ENCODE results near the gene KRT23.

Gene KRT23, protein sequence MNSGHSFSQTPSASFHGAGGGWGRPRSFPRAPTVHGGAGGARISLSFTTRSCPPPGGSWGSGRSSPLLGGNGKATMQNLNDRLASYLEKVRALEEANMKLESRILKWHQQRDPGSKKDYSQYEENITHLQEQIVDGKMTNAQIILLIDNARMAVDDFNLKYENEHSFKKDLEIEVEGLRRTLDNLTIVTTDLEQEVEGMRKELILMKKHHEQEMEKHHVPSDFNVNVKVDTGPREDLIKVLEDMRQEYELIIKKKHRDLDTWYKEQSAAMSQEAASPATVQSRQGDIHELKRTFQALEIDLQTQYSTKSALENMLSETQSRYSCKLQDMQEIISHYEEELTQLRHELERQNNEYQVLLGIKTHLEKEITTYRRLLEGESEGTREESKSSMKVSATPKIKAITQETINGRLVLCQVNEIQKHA

DNA sequence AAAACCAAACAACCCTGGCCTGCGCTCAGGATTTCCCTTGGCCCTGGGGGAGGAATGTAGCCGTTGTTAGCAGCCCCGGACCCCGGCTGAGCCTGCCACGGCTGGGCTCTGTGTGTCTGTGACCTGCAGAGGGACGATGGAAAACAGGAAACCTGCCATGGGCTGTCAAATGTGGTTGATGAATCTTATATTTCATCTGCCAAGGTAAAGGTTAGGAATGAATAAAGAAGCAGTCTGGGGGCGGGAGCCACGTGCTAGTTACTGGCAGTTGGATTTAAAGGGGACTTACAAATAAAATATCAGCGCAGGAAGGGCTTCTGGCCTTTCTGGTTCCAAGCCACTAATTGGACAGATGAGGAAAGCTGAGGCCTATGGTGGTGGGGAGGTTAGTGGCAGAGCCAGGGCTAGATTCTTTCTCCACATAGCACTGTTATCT, at the start of gene KRT23:
KRT23 (minus strand) TSS at position 263 of the 436 bp plus-strand sequence. CDS start 1,043 bp downstream, outside the sequence.
- ChIA-PET CTCF (no interaction called here), POLR2A (ENCODE audit: low non-redundant PET) (no interaction called here)
- TF ChIP-seq, protein P1, sequence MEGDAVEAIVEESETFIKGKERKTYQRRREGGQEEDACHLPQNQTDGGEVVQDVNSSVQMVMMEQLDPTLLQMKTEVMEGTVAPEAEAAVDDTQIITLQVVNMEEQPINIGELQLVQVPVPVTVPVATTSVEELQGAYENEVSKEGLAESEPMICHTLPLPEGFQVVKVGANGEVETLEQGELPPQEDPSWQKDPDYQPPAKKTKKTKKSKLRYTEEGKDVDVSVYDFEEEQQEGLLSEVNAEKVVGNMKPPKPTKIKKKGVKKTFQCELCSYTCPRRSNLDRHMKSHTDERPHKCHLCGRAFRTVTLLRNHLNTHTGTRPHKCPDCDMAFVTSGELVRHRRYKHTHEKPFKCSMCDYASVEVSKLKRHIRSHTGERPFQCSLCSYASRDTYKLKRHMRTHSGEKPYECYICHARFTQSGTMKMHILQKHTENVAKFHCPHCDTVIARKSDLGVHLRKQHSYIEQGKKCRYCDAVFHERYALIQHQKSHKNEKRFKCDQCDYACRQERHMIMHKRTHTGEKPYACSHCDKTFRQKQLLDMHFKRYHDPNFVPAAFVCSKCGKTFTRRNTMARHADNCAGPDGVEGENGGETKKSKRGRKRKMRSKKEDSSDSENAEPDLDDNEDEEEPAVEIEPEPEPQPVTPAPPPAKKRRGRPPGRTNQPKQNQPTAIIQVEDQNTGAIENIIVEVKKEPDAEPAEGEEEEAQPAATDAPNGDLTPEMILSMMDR (conservative IDR thresholded peaks at IDR 0.05; ENCODE audit: low read depth), result no peak
- no peak within 1 kb of the TSS for H3K27ac ChIP-seq
- no peak for DNase-seq (ENCODE audit: low spot score)

DNA sequence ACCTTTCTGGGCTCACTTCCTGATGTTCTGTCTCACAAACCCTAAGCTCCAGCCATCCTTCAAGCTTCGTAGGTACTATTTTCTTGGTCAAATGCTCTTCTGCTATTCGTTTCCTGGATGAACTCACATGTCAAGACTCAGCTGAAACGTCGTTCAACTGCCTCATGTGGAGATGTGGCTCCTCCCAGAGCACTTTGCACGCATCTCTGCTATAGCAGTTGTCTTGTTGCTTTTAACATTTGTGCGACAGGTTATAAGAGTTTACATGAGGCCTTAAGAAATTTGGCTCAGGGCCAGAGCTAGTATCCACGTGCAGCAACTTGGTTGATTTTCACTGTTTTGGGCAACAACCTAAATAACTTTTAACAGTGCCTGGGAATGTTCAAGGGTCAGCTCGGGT, 49.5 kb upstream of the KRT23 start:
- POLR2A ChIA-PET (ENCODE audit: low non-redundant PET), result no interaction called here
- no peak overlapping the region for H3K27ac ChIP-seq
- TF ChIP-seq, protein P1 (conservative IDR thresholded peaks at IDR 0.05; ENCODE audit: low read depth), result no peak
- DNase-seq (ENCODE audit: low spot score), result no peak
- CTCF ChIA-PET, result no interaction called here

DNA sequence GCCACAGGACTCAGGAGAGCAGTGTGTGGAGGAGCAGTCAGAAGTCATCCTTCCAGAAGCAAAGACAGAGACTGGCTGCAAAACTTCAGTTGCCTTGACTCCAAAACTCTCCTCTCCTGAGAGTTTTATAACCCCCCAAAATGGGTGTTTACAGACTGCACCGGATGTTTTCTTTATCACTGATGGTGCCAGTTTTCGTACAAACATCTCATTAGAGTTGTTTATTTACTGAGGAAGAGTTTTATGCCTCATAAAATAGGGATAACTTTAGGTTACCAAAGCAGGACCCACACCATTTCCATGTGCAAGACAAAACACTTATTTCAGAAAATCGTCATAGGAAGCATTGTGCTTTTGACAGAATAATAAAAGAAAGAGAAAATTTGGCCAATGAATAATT, 46.8 kb upstream of the KRT23 start, which contains the start of gene KRT40:
KRT40 (minus strand) TSS at position 101 of the 400 bp plus-strand sequence; CDS start at position 48, 53 bp downstream.
- no peak within 1 kb of the TSS for H3K27ac ChIP-seq
- POLR2A ChIA-PET (ENCODE audit: low non-redundant PET), result no interaction called here
- no peak for DNase-seq (ENCODE audit: low spot score)
- TF ChIP-seq, protein P1 (conservative IDR thresholded peaks at IDR 0.05; ENCODE audit: low read depth), result no peak
- CTCF ChIA-PET, result no interaction called here

DNA sequence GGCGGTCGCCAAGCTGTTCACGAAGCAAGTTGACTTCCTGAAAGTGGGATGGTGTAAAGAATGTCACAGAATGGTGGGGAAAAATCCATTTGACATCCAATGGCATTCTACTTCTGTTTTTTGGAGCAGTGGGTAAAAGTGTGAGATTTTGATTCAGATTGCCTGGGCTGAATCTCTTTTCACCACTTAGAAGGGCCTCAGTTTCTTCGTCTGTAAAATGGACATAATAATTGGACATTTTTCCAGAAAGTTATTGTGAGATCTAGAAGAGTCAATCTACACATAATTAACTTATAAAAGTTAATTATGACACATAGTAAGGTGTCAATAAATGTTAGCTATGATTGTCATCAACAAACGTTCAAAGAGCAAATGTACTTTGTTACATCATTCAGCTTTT, 43.7 kb upstream of the KRT23 start:
- no peak for DNase-seq (ENCODE audit: low spot score)
- ChIA-PET CTCF (interaction anchor here (0.7 kb wide), 1 partner anchor 14 kb away, joined by 3 read pairs; the partner anchor contains the start of gene KRT39), POLR2A (ENCODE audit: low non-redundant PET) (no interaction called here)
- TF ChIP-seq, protein P1 (conservative IDR thresholded peaks at IDR 0.05; ENCODE audit: low read depth), result no peak
- H3K27ac ChIP-seq, result no peak overlapping the region

DNA sequence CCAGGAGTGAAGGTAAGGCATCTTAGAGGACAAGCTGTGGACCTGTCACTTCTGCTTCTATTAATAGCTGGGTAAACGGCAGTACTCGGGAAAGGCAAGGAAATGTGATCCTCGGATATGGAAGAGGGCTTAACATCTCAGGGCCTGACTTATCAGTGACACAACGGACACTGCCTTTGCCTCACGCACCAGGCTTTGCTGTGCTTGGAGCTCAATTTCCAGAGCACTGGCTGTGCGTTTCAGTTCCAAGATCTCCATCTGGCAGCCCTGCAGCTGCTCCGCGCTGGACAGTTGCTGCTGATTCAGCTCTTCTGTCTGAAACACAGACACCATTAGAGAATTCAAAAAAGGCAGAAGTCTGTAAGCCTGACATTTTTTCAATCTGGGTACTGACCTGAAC, 43.1 kb upstream of the KRT23 start:
- CTCF ChIA-PET, result no interaction called here
- POLR2A ChIA-PET (ENCODE audit: low non-redundant PET), result no interaction called here

DNA sequence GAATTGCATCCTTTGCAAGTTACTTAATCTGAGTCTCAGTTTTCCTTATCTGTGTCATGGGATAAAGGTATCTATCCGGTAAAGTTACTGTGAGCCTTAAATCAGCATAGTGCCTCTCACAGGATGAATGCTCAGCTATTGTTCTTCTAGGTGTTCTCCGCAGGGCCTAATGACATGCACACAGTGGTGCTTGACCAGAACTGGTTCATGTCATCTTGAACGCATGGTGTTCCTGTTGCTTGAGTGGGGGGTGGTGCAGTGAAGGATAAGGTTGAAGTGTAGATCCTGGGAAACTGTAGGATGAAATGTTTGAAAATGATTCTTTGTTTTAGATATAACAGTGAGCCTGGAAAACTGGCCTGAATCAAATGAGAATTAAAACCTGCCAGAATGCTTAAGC, 42.7 kb upstream of the KRT23 start:
- no peak for DNase-seq (ENCODE audit: low spot score)
- POLR2A ChIA-PET (ENCODE audit: low non-redundant PET), result no interaction called here
- CTCF ChIA-PET, result no interaction called here
- H3K27ac ChIP-seq, result no peak overlapping the region
- TF ChIP-seq, protein P1 (conservative IDR thresholded peaks at IDR 0.05; ENCODE audit: low read depth), result no peak

More for the DNA sequence above, 43.1 kb upstream of the KRT23 start:
- TF ChIP-seq, protein P1 (conservative IDR thresholded peaks at IDR 0.05; ENCODE audit: low read depth), result no peak
- no peak overlapping the region for H3K27ac ChIP-seq
- DNase-seq (ENCODE audit: low spot score), result no peak
